Muscle of leg (tissue), 11 donors: Measurements from ENCODE around the gene AOPEP. TPM values are rescaled to one million over a fixed set of nuclear protein-coding genes. Genes with fewer than 3 reads are reported as not detected.
A peak's percentile ranks its signal among the peaks of the same experiment; 100 is the strongest.
"Not testable (repeated sequence)": the region's sequence is repeated elsewhere in the genome, so short reads cannot be mapped to it uniquely, and the experiment has no call there.

Experiments
- DNase-seq: peaks from one replicate; pipeline ENCODE4 v3.0.0; 2013
- H3K27ac ChIP-seq: one replicate; pipeline ENCODE4 v1.5.1; 2013; ENCODE audit warnings: mild to moderate bottlenecking, low read length, control low read depth
- H3K27me3 ChIP-seq: one replicate; pipeline ENCODE4 v1.6.1; 2013; ENCODE audit warnings: low read length; ENCODE audit not compliant: control insufficient read depth, insufficient read depth
- H3K36me3 ChIP-seq: one replicate; pipeline ENCODE4 v1.6.1; 2013; ENCODE audit warnings: low read length; ENCODE audit not compliant: control insufficient read depth, insufficient read depth
- H3K4me1 ChIP-seq: one replicate; pipeline ENCODE4 v1.6.1; 2013; ENCODE audit warnings: low read length; ENCODE audit not compliant: control insufficient read depth, insufficient read depth
- H3K4me3 ChIP-seq: one replicate; pipeline ENCODE4 v1.5.1; 2013; ENCODE audit warnings: low read length, control low read depth
- H3K9me3 ChIP-seq: replicated peaks from 2 replicates; pipeline ENCODE4 v1.6.1; 2013; ENCODE audit warnings: low read depth, low read length; ENCODE audit not compliant: control insufficient read depth
- WGBS: methylation state at CpG from one replicate; pipeline ENCODE4 v1.1.5; 2013; ENCODE audit warnings: missing lambda C conversion rate; ENCODE audit not compliant: insufficient coverage; 5-methylcytosine and 5-hydroxymethylcytosine counted together
- polyA plus RNA-seq, 8 donors: library from polyadenylated mRNA; unstranded; fragments of 120-200 nt; gene quantifications; one replicate each; pipeline versions ENCODE4 v1.2.1 to v1.2.3, GENCODE V29; 2013; ENCODE audit warnings: inconsistent platforms in 1 of 8, low replicate concordance in 1 of 8; ENCODE audit not compliant: insufficient read length in 8 of 8, insufficient read depth in 1 of 8
- total RNA-seq: library from RNA; stranded (reverse); fragments of 120-200 nt; gene quantifications from one replicate; pipeline ENCODE4 v1.2.4, GENCODE V29; 2013

Gene AOPEP
- total and polyA plus RNA-seq, 9 donors, result 35.0 to 52.3 (median 43.3) TPM

- 100% methylated on average over 4 of the region's 5 CpGs for WGBS
- H3K9me3 ChIP-seq, H3K4me1 ChIP-seq, H3K4me3 ChIP-seq, DNase-seq, H3K27me3 ChIP-seq, H3K27ac ChIP-seq, H3K36me3 ChIP-seq: not testable (repeated sequence)
Measured at GRCh38 chr9:94965631-94966030, 239.1 kb downstream of the AOPEP start.

DNA sequence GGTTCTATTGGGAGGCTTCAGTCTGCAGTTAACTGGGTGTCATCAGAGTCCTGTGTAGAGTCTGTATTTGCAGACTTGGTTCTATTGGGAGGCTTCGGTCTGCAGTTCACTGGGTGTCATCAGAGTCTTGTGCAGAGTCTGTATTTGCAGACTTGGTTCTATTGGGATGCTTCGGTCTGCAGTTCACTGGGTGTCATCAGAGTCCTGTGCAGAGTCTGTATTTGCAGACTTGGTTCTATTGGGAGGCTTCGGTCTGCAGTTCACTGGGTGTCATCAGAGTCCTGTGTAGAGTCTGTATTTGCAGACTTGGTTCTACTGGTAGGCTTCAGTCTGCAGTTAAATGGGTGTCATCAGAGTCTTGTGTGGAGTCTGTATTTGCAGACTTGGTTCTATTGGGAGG is 239.5 kb downstream of the AOPEP start:
- H3K9me3 ChIP-seq, H3K4me1 ChIP-seq, H3K4me3 ChIP-seq, DNase-seq, H3K27ac ChIP-seq, H3K27me3 ChIP-seq, H3K36me3 ChIP-seq: not testable (repeated sequence)
- 90% methylated on average over 3 of the region's 3 CpGs for WGBS

DNA sequence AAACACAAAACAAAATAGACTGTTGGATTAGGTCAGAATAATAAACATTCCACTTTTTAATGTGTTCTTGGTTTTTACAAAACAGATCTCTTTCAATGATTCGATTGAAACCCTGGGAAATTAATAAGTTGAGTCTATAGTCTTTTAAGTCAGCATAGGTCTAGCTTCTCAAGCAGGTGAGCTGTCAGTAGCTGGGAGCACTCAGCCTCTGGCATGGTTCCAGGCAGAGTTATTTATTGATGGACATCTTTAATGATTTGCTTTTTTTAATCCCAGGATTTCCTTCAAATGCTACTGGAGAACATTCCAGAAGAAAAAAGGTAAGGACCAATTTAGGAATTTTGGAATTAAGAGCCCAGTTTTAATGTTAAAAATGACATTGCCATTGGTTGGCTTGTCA is 241.0 kb downstream of the AOPEP start:
- H3K9me3 ChIP-seq, result no peaks in the 10 kb centered on the region
- no CpG with 5 or more reads among the region's 1 CpG for WGBS
- no peaks in the 10 kb centered on the region for H3K36me3 ChIP-seq
- H3K4me3 ChIP-seq, result no peak overlapping the region
- DNase-seq, result no peak
- H3K27ac ChIP-seq, result no peak overlapping the region
- H3K27me3 ChIP-seq, result no peaks in the 10 kb centered on the region
- H3K4me1 ChIP-seq, result peaks cover 11% of the 10 kb centered on the region

DNA sequence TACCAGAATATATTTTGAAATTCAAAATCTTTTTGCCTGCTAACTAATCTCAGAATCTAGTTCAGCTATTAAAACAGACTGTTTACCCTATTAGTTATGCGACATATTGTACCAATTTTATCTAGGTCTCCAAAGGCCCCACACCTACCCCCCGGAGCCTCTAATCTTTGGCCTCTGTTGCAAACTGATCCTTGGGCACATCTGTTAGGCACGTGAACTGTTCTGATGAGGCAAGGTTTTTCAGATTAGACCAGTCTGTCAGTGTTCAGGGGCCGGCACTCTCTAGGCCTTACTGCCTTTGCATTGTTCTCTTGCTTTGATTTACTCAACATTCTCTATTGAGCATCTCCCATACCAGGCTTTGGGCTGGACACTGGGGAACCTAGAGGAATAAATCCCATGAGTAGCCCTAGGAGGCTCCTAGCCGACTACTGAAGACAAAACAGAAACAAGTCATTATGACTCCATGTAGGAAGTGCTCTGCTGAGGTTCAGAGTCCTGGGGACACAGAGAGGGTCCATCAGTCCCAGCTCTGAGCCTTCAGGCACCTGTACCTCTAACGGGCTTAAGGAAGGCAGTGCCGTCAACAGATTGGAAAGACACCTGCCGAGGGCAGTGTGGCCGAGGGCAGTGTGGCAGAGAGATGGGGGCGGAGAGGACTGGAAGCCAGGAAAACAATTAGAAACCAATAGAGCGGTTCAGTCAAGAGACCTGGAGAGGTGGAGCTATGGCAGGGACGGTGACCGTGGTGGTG is 245.1 kb downstream of the AOPEP start:
- Histone ChIP-seq H3K4me1 (peaks cover 42% of the 10 kb centered on the region), H3K27me3 (no peaks in the 10 kb centered on the region), H3K4me3 (no peak overlapping the region), H3K36me3 (no peaks in the 10 kb centered on the region), H3K9me3 (no peaks in the 10 kb centered on the region), H3K27ac (no peak overlapping the region)
- 80% methylated on average over 11 of the region's 13 CpGs for WGBS
- no peak for DNase-seq

- peaks cover 42% of the 10 kb centered on the region for H3K4me1 ChIP-seq
- peak; percentile 96 for DNase-seq
- H3K9me3 ChIP-seq, result no peaks in the 10 kb centered on the region
- H3K27ac ChIP-seq, result peak overlapping the region; percentile 88
- H3K36me3 ChIP-seq, result peaks cover 3% of the 10 kb centered on the region
- no peak overlapping the region for H3K4me3 ChIP-seq
- WGBS, result 27% methylated on average over 2 of the region's 11 CpGs
- H3K27me3 ChIP-seq, result no peaks in the 10 kb centered on the region
Measured at GRCh38 chr9:94973451-94973941, 247.0 kb downstream of the AOPEP start.

DNA sequence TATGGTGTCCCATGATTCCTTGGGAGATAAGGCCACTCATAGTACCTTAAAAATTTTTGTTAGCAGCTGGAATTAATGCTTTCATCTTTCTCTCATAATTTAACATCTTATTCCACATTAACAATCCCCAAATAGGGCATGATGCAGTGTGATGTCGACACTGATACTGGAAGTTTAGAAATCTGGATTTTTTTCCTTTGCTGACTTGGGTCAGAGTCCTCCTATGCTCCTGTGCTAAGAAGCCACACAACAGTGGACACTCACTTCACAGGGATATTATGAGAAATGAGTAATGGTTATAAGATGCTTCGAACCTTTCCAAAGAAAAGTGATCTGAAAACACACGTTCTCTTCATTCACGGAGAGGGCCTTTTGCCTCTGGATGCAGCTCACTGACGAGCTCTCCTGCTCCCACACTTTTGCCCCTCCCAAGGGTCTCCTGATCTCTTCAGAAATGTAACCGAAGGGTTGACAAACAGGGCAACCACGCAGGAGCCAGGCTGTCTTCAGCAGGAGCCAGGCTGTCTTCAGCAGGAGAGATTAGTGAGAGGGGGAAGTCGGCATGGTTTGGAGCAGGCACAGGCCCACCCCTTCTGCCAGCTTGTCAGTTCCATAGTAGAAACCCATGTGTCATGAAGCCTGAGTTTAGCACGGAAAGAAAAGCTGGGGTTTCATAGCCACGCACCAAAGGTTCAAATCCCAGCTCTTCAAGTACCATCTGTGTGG is 247.8 kb downstream of the AOPEP start:
- DNase-seq, result no peak
- Histone ChIP-seq H3K4me1 (peaks cover 42% of the 10 kb centered on the region), H3K27me3 (no peaks in the 10 kb centered on the region), H3K4me3 (no peak overlapping the region), H3K9me3 (no peaks in the 10 kb centered on the region), H3K36me3 (peaks cover 3% of the 10 kb centered on the region), H3K27ac (peak overlapping the region; percentile 72)
- 74% methylated on average over 5 of the region's 10 CpGs for WGBS

GRCh38 chr9:94975480-94975879 is 249.0 kb downstream of the AOPEP start:
- Histone ChIP-seq H3K9me3 (no peaks in the 10 kb centered on the region), H3K4me1 (peaks cover 50% of the 10 kb centered on the region), H3K4me3 (no peak overlapping the region), H3K27ac (no peak overlapping the region), H3K27me3 (no peaks in the 10 kb centered on the region), H3K36me3 (peaks cover 3% of the 10 kb centered on the region)
- WGBS, result 88% methylated on average over 11 of the region's 11 CpGs
- no peak for DNase-seq

DNA sequence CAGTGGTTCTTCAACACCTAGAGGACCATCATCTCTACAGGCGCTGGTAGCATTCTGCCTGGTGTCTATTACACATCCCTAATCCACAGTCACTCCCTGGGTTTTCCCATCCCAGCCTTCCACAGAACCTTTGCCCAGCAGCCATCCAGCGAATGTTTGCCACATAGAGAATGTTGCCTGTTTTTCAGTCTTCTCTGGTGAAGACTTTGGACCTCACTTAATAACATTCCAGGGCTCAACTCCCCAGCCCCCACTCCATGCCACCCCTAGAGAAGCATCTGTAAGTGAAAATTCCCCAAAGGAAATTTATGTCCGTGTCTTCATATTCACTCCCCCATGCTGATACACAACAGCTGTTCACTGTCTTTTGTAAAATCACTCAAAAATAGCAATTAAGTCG is 249.6 kb downstream of the AOPEP start:
- WGBS, result 53% methylated on average over 3 of the region's 4 CpGs
- Histone ChIP-seq H3K4me1 (peaks cover 55% of the 10 kb centered on the region), H3K27ac (no peak overlapping the region), H3K36me3 (peaks cover 3% of the 10 kb centered on the region), H3K4me3 (no peak overlapping the region), H3K27me3 (no peaks in the 10 kb centered on the region), H3K9me3 (no peaks in the 10 kb centered on the region)
- DNase-seq, result no peak

DNA sequence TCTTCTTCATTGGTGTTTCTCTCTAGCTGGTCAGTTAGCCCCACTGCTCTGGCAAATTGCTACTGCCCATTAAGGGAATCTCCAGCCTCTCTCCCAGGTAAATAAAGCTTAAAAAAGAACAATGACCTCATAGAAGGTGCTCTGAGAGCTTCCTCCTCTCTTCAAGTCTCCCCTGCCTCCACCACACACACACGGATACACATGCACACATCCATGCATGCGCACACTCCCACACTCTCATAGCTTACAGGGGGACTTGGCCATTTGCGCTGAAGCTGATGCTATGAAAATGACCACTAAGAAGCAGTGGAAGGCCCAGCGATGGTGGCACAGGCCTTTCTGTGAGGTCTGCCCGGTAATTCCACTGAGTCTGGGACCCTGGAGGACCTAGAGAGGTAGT is 250.9 kb downstream of the AOPEP start:
- 84% methylated on average over 5 of the region's 5 CpGs for WGBS
- no peak overlapping the region for H3K27ac ChIP-seq
- peaks cover 3% of the 10 kb centered on the region for H3K36me3 ChIP-seq

GRCh38 chr9:94979904-94980507 is 253.5 kb downstream of the AOPEP start:
- Histone ChIP-seq H3K27ac (no peak overlapping the region), H3K4me1 (peaks cover 27% of the 10 kb centered on the region), H3K9me3 (no peaks in the 10 kb centered on the region), H3K36me3 (peaks cover 3% of the 10 kb centered on the region), H3K4me3 (no peak overlapping the region), H3K27me3 (no peaks in the 10 kb centered on the region)
- WGBS, result 80% methylated on average over 9 of the region's 9 CpGs
- DNase-seq, result no peak

More for the DNA sequence above, 250.9 kb downstream of the AOPEP start:
- H3K9me3 ChIP-seq, result no peaks in the 10 kb centered on the region
- H3K27me3 ChIP-seq, result no peaks in the 10 kb centered on the region
- DNase-seq, result no peak
- H3K4me1 ChIP-seq, result peaks cover 48% of the 10 kb centered on the region
- no peak overlapping the region for H3K4me3 ChIP-seq
